OCI-LY1 (cell line): ENCODE data around the gene GAS6.

Experiments used
- CTCF ChIP-seq: fragments of 200-600 bp; sonication (generic), shearing (Covaris generic); IDR thresholded peaks from 2 replicates; pipeline ENCODE4 v1.5.1; 2017; ENCODE audit warnings: mild to moderate bottlenecking, antibody characterized with exemption, low read length, moderate library complexity, mixed read lengths
- EZH2 ChIP-seq: fragments of 200-600 bp; sonication (generic), shearing (Covaris generic); IDR thresholded peaks from 2 replicates; pipeline ENCODE4 v1.8.0; 2017; ENCODE audit warnings: borderline replicate concordance, mixed run types, mild to moderate bottlenecking, antibody characterized with exemption, low read length, moderate library complexity, mixed read lengths

DNA sequence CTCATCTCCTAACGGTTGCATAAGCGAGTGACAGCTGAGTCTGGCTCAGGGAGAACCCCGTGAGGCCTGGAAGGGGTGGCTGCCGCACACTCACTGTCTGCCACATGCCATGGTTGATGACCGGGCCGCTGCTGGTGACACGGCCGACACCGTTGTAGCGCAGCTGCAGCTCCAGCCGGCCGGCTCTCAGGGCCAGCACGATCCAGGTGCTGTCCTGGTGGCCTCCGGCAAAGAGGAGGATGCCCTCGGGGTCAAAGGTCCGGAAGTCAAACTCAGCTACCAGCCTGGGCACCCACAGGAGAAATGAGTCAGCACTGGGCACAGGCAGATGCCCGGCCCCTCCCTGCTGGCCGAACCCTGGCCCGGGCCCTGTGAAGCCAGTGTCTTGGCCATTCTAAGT is 31.7 kb downstream of the GAS6 start:
- TF ChIP-seq CTCF (no peak), EZH2 (no peak)
